WTC11 (cell line): ENCODE measurements around the gene PDE6D.

Source experiments
- ESRRA ChIP-seq: sonication (generic); formaldehyde crosslinking; IDR thresholded peaks from 2 replicates; pipeline ENCODE4 v1.8.1; 2022; ENCODE audit warnings: mild to moderate bottlenecking, missing genetic modification reagents, borderline replicate concordance
- ETV6 ChIP-seq: sonication (generic); formaldehyde crosslinking; IDR thresholded peaks from 2 replicates; pipeline ENCODE4 v1.8.1; 2022; ENCODE audit warnings: mild to moderate bottlenecking, missing genetic modification reagents
- RORB ChIP-seq: fragments of 250-450 bp; sonication (Bioruptor Pico); IDR thresholded peaks from 2 replicates; pipeline ENCODE4 v1.9.0; 2021; ENCODE audit warnings: mild to moderate bottlenecking
- TCF7 ChIP-seq: sonication (generic); formaldehyde crosslinking; IDR thresholded peaks from 2 replicates; pipeline ENCODE4 v1.8.0; 2022; ENCODE audit warnings: mild to moderate bottlenecking, low read depth, missing genetic modification reagents, moderate library complexity
- TEAD4 ChIP-seq: sonication (generic); formaldehyde crosslinking; IDR thresholded peaks from 2 replicates; pipeline ENCODE4 v1.8.0; 2022; ENCODE audit warnings: mild to moderate bottlenecking, missing genetic modification reagents
- TF ChIP-seq, protein P1 (sequence below): sonication (generic); formaldehyde crosslinking; IDR thresholded peaks from 2 replicates; pipeline ENCODE4 v1.8.1; 2022; ENCODE audit warnings: low read depth, missing genetic modification reagents, borderline replicate concordance
- TF ChIP-seq, protein P2 (sequence below): fragments of 200-600 bp; IDR thresholded peaks from 2 replicates; pipeline ENCODE4 v1.8.0; 2022; ENCODE audit warnings: antibody characterized with exemption
- TF ChIP-seq, protein P3 (sequence below): sonication (generic); formaldehyde crosslinking; IDR thresholded peaks from 2 replicates; pipeline ENCODE4 v1.8.1; 2023; ENCODE audit warnings: mild to moderate bottlenecking, missing genetic modification reagents
- TF ChIP-seq, protein P4 (sequence below): sonication (generic); formaldehyde crosslinking; IDR thresholded peaks from 2 replicates; pipeline ENCODE4 v1.8.1; 2023; ENCODE audit warnings: mild to moderate bottlenecking, missing genetic modification reagents, moderate library complexity
- TF ChIP-seq, protein P5 (sequence below): sonication (generic); formaldehyde crosslinking; IDR thresholded peaks from 2 replicates; pipeline ENCODE4 v1.8.0; 2022; ENCODE audit warnings: mild to moderate bottlenecking, missing genetic modification reagents
- TF ChIP-seq, protein P6 (sequence below): sonication (generic); formaldehyde crosslinking; IDR thresholded peaks from 2 replicates; pipeline ENCODE4 v1.8.0; 2022; ENCODE audit warnings: mild to moderate bottlenecking, missing genetic modification reagents
- TF ChIP-seq, protein P7 (sequence below): fragments of 250-450 bp; sonication (Bioruptor Pico); IDR thresholded peaks from 2 replicates; pipeline ENCODE4 v1.9.0; 2021; ENCODE audit warnings: moderate library complexity, mild to moderate bottlenecking, inconsistent platforms, borderline replicate concordance
- TF ChIP-seq, protein P8 (sequence below): sonication (generic); formaldehyde crosslinking; IDR thresholded peaks from 2 replicates; pipeline ENCODE4 v1.8.1; 2022; ENCODE audit warnings: low read depth, mild to moderate bottlenecking, moderate library complexity, missing genetic modification reagents, borderline replicate concordance

DNA sequence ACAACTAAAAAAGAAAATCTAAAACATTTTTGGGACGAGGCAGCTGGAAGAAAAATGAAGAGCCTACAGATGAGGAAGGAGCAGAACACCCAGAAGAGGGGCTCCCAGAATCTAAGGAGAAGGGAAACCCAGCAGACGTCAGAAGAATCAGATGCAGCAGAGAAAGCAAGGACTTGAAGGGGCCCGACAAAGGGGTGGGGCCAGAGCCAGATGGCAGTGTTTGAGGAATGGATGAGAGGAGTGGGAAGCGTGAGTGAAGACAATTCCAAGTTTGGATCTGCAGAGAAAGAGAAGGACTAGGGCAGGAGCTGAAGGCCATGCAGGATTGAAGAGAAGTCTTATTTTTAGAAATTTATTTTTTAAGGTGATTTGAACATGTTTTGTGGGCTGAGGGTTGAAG is 53.5 kb downstream of the PDE6D start:
- TF ChIP-seq, protein P1, sequence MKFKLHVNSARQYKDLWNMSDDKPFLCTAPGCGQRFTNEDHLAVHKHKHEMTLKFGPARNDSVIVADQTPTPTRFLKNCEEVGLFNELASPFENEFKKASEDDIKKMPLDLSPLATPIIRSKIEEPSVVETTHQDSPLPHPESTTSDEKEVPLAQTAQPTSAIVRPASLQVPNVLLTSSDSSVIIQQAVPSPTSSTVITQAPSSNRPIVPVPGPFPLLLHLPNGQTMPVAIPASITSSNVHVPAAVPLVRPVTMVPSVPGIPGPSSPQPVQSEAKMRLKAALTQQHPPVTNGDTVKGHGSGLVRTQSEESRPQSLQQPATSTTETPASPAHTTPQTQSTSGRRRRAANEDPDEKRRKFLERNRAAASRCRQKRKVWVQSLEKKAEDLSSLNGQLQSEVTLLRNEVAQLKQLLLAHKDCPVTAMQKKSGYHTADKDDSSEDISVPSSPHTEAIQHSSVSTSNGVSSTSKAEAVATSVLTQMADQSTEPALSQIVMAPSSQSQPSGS (CRISPR knock-in tag), result no peak
- TF ChIP-seq, protein P2, sequence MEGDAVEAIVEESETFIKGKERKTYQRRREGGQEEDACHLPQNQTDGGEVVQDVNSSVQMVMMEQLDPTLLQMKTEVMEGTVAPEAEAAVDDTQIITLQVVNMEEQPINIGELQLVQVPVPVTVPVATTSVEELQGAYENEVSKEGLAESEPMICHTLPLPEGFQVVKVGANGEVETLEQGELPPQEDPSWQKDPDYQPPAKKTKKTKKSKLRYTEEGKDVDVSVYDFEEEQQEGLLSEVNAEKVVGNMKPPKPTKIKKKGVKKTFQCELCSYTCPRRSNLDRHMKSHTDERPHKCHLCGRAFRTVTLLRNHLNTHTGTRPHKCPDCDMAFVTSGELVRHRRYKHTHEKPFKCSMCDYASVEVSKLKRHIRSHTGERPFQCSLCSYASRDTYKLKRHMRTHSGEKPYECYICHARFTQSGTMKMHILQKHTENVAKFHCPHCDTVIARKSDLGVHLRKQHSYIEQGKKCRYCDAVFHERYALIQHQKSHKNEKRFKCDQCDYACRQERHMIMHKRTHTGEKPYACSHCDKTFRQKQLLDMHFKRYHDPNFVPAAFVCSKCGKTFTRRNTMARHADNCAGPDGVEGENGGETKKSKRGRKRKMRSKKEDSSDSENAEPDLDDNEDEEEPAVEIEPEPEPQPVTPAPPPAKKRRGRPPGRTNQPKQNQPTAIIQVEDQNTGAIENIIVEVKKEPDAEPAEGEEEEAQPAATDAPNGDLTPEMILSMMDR, result no peak
- TF ChIP-seq ESRRA, result no peak
- TF ChIP-seq RORB (CRISPR knock-in tag), result no peak
- TF ChIP-seq, protein P3, sequence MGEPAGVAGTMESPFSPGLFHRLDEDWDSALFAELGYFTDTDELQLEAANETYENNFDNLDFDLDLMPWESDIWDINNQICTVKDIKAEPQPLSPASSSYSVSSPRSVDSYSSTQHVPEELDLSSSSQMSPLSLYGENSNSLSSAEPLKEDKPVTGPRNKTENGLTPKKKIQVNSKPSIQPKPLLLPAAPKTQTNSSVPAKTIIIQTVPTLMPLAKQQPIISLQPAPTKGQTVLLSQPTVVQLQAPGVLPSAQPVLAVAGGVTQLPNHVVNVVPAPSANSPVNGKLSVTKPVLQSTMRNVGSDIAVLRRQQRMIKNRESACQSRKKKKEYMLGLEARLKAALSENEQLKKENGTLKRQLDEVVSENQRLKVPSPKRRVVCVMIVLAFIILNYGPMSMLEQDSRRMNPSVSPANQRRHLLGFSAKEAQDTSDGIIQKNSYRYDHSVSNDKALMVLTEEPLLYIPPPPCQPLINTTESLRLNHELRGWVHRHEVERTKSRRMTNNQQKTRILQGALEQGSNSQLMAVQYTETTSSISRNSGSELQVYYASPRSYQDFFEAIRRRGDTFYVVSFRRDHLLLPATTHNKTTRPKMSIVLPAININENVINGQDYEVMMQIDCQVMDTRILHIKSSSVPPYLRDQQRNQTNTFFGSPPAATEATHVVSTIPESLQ (CRISPR knock-in tag), result no peak
- TF ChIP-seq, protein P4, sequence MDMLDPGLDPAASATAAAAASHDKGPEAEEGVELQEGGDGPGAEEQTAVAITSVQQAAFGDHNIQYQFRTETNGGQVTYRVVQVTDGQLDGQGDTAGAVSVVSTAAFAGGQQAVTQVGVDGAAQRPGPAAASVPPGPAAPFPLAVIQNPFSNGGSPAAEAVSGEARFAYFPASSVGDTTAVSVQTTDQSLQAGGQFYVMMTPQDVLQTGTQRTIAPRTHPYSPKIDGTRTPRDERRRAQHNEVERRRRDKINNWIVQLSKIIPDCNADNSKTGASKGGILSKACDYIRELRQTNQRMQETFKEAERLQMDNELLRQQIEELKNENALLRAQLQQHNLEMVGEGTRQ (CRISPR knock-in tag), result no peak
- TF ChIP-seq, protein P5, sequence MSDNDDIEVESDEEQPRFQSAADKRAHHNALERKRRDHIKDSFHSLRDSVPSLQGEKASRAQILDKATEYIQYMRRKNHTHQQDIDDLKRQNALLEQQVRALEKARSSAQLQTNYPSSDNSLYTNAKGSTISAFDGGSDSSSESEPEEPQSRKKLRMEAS (CRISPR knock-in tag), result no peak
- TF ChIP-seq TEAD4 (CRISPR knock-in tag), result no peak
- TF ChIP-seq TCF7, result no peak
- TF ChIP-seq, protein P6, sequence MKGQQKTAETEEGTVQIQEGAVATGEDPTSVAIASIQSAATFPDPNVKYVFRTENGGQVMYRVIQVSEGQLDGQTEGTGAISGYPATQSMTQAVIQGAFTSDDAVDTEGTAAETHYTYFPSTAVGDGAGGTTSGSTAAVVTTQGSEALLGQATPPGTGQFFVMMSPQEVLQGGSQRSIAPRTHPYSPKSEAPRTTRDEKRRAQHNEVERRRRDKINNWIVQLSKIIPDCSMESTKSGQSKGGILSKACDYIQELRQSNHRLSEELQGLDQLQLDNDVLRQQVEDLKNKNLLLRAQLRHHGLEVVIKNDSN, result no peak
- TF ChIP-seq, protein P7, sequence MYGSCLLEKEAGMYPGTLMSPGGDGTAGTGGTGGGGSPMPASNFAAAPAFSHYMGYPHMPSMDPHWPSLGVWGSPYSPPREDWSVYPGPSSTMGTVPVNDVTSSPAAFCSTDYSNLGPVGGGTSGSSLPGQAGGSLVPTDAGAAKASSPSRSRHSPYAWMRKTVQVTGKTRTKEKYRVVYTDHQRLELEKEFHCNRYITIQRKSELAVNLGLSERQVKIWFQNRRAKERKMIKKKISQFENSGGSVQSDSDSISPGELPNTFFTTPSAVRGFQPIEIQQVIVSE (CRISPR knock-in tag), result no peak
- TF ChIP-seq, protein P8, sequence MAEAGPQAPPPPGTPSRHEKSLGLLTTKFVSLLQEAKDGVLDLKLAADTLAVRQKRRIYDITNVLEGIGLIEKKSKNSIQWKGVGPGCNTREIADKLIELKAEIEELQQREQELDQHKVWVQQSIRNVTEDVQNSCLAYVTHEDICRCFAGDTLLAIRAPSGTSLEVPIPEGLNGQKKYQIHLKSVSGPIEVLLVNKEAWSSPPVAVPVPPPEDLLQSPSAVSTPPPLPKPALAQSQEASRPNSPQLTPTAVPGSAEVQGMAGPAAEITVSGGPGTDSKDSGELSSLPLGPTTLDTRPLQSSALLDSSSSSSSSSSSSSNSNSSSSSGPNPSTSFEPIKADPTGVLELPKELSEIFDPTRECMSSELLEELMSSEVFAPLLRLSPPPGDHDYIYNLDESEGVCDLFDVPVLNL (CRISPR knock-in tag), result no peak
- TF ChIP-seq ETV6 (CRISPR knock-in tag), result no peak
